Fibroblast of skin of abdomen (primary cell): ENCODE data around the gene THAP11.
"Not testable (repeated sequence)": the region's sequence is repeated elsewhere in the genome, so short reads cannot be mapped to it uniquely, and the experiment has no call there.

Source experiments
- DNase-seq: peaks from one replicate; pipeline ENCODE4 v3.0.0-alpha.2; 2013

The THAP11 gene

GRCh38 chr16:67837190-67837589 is 4.9 kb upstream of the THAP11 start:
- DNase-seq, result not testable (repeated sequence)

- no peak for DNase-seq
Measured at GRCh38 chr16:67837811-67838210, 4.3 kb upstream of the THAP11 start.

DNA sequence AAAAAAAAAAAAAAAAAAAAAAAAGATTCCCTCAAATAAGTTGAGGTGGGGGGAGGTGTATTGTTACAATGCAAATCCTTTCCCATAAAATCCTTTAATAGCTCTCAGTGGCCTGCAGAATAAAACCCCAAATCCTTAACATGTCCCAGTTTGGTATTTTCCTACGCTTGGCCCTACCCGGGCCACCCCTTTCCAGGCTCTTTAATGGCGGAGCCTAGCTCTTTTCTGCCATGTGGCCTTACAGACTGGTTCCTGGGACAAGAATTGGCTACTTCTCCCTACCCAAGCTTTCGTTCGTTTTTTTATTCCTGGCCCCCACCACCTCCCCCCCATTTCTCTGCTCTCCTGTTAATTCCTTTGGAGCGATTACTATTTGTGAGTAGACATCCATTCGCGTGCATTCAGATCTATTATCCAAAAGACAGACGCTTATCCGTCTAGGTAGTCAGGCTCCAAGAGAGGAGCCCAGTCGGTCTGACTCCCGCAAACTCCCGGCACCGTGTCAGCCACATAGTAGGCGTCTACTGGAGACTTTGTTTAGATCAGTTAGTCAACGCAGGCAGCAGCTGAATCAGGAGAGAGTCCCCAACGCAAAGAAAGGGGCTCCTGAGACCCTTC is 813 bp upstream of the THAP11 start:
- DNase-seq, result no peak

DNA sequence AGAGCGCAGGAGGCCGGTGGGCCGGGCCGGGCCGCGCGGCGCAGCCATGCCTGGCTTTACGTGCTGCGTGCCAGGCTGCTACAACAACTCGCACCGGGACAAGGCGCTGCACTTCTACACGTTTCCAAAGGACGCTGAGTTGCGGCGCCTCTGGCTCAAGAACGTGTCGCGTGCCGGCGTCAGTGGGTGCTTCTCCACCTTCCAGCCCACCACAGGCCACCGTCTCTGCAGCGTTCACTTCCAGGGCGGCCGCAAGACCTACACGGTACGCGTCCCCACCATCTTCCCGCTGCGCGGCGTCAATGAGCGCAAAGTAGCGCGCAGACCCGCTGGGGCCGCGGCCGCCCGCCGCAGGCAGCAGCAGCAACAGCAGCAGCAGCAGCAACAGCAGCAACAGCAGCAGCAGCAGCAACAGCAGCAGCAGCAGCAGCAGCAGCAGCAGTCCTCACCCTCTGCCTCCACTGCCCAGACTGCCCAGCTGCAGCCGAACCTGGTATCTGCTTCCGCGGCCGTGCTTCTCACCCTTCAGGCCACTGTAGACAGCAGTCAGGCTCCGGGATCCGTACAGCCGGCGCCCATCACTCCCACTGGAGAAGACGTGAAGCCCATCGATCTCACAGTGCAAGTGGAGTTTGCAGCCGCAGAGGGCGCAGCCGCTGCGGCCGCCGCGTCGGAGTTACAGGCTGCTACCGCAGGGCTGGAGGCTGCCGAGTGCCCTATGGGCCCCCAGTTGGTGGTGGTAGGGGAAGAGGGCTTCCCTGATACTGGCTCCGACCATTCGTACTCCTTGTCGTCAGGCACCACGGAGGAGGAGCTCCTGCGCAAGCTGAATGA is 606 bp downstream of the THAP11 start:
- peak; percentile 32 for DNase-seq

DNA sequence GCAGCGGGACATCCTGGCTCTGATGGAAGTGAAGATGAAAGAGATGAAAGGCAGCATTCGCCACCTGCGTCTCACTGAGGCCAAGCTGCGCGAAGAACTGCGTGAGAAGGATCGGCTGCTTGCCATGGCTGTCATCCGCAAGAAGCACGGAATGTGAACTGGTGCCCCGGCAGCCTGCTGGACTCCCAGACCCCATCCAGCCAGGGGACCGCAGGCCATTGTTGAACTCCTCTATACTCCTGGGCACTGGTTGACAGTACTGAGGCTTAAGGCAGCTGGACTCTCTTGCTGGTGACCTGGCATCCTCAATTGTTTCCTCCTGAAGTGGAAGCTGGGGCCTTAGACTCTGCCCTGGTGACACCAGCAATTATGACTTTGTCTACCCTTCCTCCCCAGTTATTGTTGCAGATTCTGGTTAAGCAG is 1.2 kb downstream of the THAP11 start:
- no peak for DNase-seq

- DNase-seq, result peak; percentile 38
Measured at GRCh38 chr16:67844497-67844896, 2.4 kb downstream of the THAP11 start.

- DNase-seq, result no peak
Measured at GRCh38 chr16:67845291-67846062, 3.4 kb downstream of the THAP11 start.

DNA sequence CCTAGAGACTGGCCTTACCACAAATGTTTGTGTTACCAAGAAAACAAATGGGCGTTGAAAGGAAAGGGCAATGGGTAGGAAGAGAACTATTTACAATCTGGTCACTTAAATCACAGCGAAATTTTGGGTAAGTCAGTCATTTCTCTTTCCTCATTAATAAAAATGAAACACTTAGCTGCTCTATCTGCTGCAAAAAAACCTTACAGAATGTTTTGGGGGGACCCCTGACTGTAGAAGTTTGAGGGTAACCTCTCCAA is 3.9 kb downstream of the THAP11 start:
- no peak for DNase-seq

DNA sequence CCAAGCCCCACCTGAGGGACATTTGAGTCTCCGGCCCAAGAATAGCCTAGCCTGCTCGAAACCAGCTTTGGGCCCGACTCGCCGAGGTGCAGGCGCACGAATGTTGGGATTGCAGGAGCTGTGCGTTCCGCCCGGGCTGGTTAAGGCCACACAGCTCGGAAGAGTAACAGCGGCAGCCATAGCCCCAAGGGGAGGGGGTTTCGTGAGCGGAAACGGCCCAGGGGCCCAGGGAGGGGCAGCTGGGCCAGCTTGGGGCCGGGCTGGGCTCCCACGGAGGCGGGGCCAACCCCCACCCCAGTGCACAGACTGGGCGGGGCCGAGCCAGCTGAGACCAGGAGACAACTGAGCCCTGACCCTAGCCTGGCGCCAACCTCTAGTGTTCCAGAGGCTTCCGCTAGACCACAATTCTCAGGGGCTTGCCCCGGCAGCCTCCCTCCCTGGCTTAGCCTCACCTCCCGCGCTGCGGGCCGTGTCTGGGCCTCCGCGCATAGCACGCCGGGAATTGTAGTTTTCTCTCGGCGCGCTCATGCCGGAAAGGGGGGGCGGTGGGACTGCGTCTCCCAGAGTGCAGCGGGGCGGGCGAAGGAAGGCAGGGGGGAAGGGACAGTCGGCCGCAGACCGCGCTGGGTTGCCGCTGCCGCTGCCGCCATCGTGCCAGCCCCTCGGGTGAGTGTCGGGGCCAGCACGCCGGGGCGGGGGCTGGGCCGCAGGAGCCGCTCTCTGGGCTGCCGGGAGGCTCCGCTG is 4.4 kb downstream of the THAP11 start, which contains the start of gene NUTF2:
Gene NUTF2 (plus strand): TSS at position 614 of the 744 bp plus-strand sequence. CDS start 18,198 bp downstream, outside the sequence.
- DNase-seq, result peak; percentile 95

GRCh38 chr16:67847064-67847861 is 5.1 kb downstream of the THAP11 start, which contains the start of gene CENPT:
TSS of gene CENPT (minus strand) at chr16:67847693. CDS start at chr16:67833859, 13,834 bp downstream.
- DNase-seq, result peak; percentile 51

GRCh38 chr16:67848118-67848517 is 6.0 kb downstream of the THAP11 start:
- DNase-seq, result no peak

GRCh38 chr16:67853670-67854069 is 11.6 kb downstream of the THAP11 start:
- no peak for DNase-seq

DNA sequence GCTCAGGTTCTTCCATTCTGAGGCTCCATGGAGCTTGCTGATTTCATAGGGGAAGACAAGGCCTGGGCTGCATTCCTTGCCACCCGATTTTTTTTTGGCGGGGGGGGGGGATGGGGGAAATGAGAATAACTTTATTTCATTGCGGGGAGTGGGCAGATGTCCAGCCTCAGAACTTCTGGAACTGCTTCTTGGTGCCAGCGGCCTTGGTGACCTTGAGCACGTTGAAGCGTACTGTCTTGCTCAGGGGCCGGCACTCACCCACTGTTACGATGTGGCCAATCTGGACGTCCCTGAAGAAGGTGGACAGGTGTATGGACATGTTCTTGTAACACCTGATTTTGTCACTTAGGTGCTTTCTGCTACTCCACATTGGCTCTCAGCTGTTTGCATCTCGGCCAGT is 13.7 kb downstream of the THAP11 start:
- no peak for DNase-seq

DNA sequence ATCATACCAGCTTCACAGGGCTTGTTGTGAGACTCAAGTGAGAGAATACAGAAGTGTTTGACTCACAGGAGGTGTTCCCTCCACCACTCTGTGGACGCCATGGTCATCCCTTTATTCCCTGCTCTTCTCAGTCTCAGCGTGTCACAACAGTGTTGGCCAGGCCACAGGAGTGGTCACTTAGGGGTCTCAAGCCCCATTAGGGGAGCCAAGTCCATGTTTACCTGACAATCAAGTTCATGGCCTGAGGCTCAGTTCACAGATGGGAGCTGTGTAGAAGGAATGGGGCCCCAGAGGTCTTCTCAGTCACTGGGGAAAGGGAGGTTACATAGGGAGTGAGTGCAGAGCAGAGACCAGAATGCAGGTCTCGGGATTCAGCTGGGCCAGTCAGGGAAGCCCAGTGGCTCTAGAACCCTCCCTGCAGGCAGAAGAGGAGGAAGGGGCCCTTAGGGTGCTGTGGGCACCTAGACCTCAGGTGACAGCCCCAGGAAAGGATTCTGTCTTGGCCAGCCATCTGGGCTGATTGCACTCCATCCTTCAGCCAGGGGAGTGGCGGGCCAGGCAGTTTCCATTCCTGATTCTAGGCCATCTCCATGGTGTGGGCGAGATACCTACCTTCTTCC is 14.9 kb downstream of the THAP11 start:
- DNase-seq, result no peak

- DNase-seq, result peak; percentile 62
Measured at GRCh38 chr16:67857547-67858233, 15.6 kb downstream of the THAP11 start.

- DNase-seq, result no peak
Measured at GRCh38 chr16:67858500-67858899, 16.4 kb downstream of the THAP11 start.

- DNase-seq, result no peak
Measured at GRCh38 chr16:67860589-67861398, 18.7 kb downstream of the THAP11 start.

- no peak for DNase-seq
Measured at GRCh38 chr16:67861877-67862276, 19.8 kb downstream of the THAP11 start.
